ENCODE results near the gene VGLL4.

DNA sequence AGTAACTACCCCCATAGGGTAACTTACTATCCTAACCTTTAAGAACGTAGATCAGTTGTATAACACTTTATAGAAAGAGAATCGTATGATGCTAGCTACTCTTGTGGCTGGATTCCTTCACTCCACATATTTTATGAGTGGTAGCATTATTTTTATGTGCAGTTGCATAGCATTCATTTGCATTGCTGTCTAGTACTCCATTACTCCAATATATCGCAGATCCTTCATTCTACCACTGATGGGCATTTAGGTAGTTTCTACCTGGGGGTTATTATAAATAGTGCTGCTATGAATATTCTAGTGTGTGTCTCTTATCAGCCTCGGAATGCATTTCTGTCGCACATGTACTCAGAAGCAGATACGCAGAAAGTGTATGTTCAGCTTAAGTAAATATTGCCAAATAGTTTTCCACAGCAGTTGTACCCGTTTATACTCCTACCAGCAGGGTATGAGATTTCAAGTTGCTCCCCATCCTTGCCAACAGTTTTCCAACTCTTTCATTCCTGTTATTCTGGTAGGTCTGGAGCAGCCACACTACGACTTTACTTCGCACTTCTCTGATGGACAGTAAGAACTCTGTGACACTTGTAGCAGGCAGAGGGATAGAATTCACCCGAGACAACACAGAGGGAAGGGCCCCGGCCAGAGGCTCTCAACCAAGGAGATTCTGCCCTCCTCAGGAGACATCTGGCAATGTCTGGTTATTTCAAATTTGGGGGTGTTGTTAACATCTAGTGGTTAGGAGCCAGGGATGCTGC, 9.8 kb upstream of the VGLL4 start:
- TF ChIP-seq, protein P1, sequence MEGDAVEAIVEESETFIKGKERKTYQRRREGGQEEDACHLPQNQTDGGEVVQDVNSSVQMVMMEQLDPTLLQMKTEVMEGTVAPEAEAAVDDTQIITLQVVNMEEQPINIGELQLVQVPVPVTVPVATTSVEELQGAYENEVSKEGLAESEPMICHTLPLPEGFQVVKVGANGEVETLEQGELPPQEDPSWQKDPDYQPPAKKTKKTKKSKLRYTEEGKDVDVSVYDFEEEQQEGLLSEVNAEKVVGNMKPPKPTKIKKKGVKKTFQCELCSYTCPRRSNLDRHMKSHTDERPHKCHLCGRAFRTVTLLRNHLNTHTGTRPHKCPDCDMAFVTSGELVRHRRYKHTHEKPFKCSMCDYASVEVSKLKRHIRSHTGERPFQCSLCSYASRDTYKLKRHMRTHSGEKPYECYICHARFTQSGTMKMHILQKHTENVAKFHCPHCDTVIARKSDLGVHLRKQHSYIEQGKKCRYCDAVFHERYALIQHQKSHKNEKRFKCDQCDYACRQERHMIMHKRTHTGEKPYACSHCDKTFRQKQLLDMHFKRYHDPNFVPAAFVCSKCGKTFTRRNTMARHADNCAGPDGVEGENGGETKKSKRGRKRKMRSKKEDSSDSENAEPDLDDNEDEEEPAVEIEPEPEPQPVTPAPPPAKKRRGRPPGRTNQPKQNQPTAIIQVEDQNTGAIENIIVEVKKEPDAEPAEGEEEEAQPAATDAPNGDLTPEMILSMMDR (IDR thresholded peaks at IDR 0.05), result no peak
- TF ChIP-seq POLR2A (IDR thresholded peaks at IDR 0.05), result no peak
